ENCODE results near the gene ABCB11. TPM values are rescaled to one million over a fixed set of nuclear protein-coding genes. Genes with fewer than 3 reads are reported as not detected.

The ABCB11 gene
- total RNA-seq, 1 donor from 2014 or later = 0.18 TPM

DNA sequence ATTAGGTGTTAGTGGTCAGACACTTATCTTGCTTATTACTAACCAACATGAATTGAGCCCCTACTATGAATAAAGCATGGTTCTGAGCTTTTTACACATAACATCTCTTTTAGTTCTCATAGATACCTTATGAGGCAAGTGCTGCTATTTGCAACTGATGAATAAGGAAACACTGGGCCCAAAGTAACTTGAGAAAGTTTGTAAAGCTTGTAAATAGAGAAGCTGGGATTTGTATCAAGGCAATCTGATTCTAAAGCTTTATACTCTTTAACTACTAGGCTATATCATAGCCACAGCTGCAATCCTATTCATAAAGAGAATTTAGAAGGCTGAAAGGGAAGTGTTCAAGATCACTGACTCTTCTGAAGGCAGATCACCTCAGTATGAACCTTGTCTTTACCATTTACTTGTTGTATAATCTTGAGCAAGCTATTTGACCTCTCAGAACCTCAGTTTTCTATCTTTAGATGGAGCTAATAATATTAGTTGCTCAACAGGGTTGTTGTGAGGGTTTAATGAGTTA is 60.4 kb downstream of the ABCB11 start:
- Mint-ChIP-seq H3K4me3 (no peak overlapping the region), H3K9me3 (no peaks in the 10 kb centered on the region), H3K36me3 (no peaks in the 10 kb centered on the region), H3K27ac (no peak overlapping the region), H3K27me3 (ENCODE audit: low read depth) (no peaks in the 10 kb centered on the region), H3K4me1 (no peaks in the 10 kb centered on the region)
- TF ChIP-seq, protein P1, sequence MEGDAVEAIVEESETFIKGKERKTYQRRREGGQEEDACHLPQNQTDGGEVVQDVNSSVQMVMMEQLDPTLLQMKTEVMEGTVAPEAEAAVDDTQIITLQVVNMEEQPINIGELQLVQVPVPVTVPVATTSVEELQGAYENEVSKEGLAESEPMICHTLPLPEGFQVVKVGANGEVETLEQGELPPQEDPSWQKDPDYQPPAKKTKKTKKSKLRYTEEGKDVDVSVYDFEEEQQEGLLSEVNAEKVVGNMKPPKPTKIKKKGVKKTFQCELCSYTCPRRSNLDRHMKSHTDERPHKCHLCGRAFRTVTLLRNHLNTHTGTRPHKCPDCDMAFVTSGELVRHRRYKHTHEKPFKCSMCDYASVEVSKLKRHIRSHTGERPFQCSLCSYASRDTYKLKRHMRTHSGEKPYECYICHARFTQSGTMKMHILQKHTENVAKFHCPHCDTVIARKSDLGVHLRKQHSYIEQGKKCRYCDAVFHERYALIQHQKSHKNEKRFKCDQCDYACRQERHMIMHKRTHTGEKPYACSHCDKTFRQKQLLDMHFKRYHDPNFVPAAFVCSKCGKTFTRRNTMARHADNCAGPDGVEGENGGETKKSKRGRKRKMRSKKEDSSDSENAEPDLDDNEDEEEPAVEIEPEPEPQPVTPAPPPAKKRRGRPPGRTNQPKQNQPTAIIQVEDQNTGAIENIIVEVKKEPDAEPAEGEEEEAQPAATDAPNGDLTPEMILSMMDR (IDR thresholded peaks at IDR 0.05; ENCODE audit: unreplicated experiment) = no peak
- no peak for DNase-seq (ENCODE audit: low spot score in 2 of 2, unreplicated experiment in 2 of 2)

DNA sequence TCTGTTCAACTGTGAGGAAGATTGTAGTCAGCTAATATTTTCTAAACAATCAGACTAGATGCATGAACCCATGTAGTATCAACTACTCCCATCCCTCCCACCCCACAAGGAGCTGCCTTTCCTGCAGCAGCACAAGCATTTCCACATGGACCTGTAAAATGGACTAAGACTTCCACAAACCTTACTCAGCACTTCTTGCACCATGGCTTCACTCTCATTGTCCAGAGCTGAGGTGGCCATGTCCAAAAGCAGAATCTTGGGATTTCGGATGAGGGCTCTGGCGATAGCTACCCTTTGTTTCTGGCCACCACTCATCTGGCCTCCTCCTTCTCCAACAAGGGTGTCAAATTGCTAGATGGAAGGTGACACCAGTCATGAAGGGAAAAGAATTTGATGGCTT is 61.3 kb downstream of the ABCB11 start:
- Mint-ChIP-seq H3K9me3 (no peaks in the 10 kb centered on the region), H3K27me3 (ENCODE audit: low read depth) (no peaks in the 10 kb centered on the region), H3K4me3 (no peak overlapping the region), H3K27ac (no peak overlapping the region), H3K36me3 (no peaks in the 10 kb centered on the region), H3K4me1 (peaks cover 4% of the 10 kb centered on the region)
- TF ChIP-seq, protein P1 (IDR thresholded peaks at IDR 0.05; ENCODE audit: unreplicated experiment) = no peak
- DNase-seq (ENCODE audit: low spot score in 2 of 2, unreplicated experiment in 2 of 2) = no peak

DNA sequence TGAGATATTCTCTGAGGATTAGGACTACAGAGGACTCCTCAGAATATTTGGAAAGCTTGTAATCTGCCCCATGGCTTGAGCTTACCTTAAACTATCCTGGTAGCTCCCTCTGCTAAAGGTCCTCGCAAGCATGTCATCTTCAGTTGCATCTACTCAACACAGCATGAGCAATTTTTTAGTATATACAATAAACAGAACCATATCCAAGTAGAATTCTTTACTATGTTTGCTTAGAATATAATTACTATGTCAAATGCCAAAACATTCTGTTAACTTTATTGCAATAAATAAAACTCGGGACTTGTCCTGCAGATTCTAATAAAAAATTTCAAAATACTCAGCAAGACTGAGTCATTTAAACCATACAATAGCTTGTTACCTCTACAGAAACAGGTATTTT is 62.8 kb downstream of the ABCB11 start:
- TF ChIP-seq, protein P1 (IDR thresholded peaks at IDR 0.05; ENCODE audit: unreplicated experiment) = no peak
- Mint-ChIP-seq H3K4me1 (peaks cover 11% of the 10 kb centered on the region), H3K9me3 (no peaks in the 10 kb centered on the region), H3K4me3 (no peak overlapping the region), H3K36me3 (no peaks in the 10 kb centered on the region), H3K27ac (no peak overlapping the region), H3K27me3 (ENCODE audit: low read depth) (no peaks in the 10 kb centered on the region)
- no peak for DNase-seq (ENCODE audit: low spot score in 2 of 2, unreplicated experiment in 2 of 2)

GRCh38 chr2:168964251-168964807 is 66.8 kb downstream of the ABCB11 start:
- no peaks in the 10 kb centered on the region for H3K9me3 Mint-ChIP-seq
- peaks cover 11% of the 10 kb centered on the region for H3K4me1 Mint-ChIP-seq
- no peak overlapping the region for H3K4me3 Mint-ChIP-seq
- H3K36me3 Mint-ChIP-seq = no peaks in the 10 kb centered on the region
- H3K27me3 Mint-ChIP-seq (ENCODE audit: low read depth) = no peaks in the 10 kb centered on the region
- no peak overlapping the region for H3K27ac Mint-ChIP-seq
- TF ChIP-seq, protein P1 (IDR thresholded peaks at IDR 0.05; ENCODE audit: unreplicated experiment) = no peak
- DNase-seq (ENCODE audit: low spot score in 2 of 2, unreplicated experiment in 2 of 2) = no peak

- Mint-ChIP-seq H3K27me3 (ENCODE audit: low read depth) (no peaks in the 10 kb centered on the region), H3K4me3 (no peak overlapping the region), H3K27ac (no peak overlapping the region), H3K4me1 (peaks cover 11% of the 10 kb centered on the region), H3K9me3 (no peaks in the 10 kb centered on the region), H3K36me3 (no peaks in the 10 kb centered on the region)
- TF ChIP-seq, protein P1 (IDR thresholded peaks at IDR 0.05; ENCODE audit: unreplicated experiment) = no peak
- DNase-seq (ENCODE audit: low spot score in 2 of 2, unreplicated experiment in 2 of 2) = no peak
Observed at GRCh38 chr2:168962636-168963035, 68.5 kb downstream of the ABCB11 start.
